Measurements from ENCODE around the gene MAP2K5.

The MAP2K5 gene

GRCh38 chr15:67785431-67785830 lies 242.9 kb downstream of the MAP2K5 start:
- no peak for DNase-seq

- no peak for DNase-seq
Observed at GRCh38 chr15:67786646-67787045, 244.1 kb downstream of the MAP2K5 start.

- no peak for DNase-seq
Observed at GRCh38 chr15:67788986-67789385, 246.5 kb downstream of the MAP2K5 start.

GRCh38 chr15:67790610-67791319 lies 248.3 kb downstream of the MAP2K5 start:
- DNase-seq, result no peak

GRCh38 chr15:67792250-67792942 lies 249.9 kb downstream of the MAP2K5 start:
- no peak for DNase-seq

GRCh38 chr15:67794832-67795574 lies 252.5 kb downstream of the MAP2K5 start:
- peak; percentile 49 for DNase-seq

GRCh38 chr15:67796196-67797127 lies 254.0 kb downstream of the MAP2K5 start:
- no peak for DNase-seq

GRCh38 chr15:67799801-67800205 lies 257.3 kb downstream of the MAP2K5 start:
- DNase-seq, result no peak

- DNase-seq, result no peak
Observed at GRCh38 chr15:67801142-67801541, 258.6 kb downstream of the MAP2K5 start.

- no peak for DNase-seq
Observed at GRCh38 chr15:67801926-67802914, 259.7 kb downstream of the MAP2K5 start.

- no peak for DNase-seq
Observed at GRCh38 chr15:67803299-67803698, 260.8 kb downstream of the MAP2K5 start.

GRCh38 chr15:67803996-67804843 lies 261.7 kb downstream of the MAP2K5 start:
- DNase-seq, result no peak

GRCh38 chr15:67805008-67805665 lies 262.6 kb downstream of the MAP2K5 start:
- no peak for DNase-seq

- no peak for DNase-seq
Observed at GRCh38 chr15:67805666-67806516, 263.4 kb downstream of the MAP2K5 start.

GRCh38 chr15:67806536-67806935 lies 264.0 kb downstream of the MAP2K5 start:
- no peak for DNase-seq

- no peak for DNase-seq
Observed at GRCh38 chr15:67807141-67807540, 264.6 kb downstream of the MAP2K5 start.

- DNase-seq, result no peak
Observed at GRCh38 chr15:67807836-67808235, 265.3 kb downstream of the MAP2K5 start.

- DNase-seq, result no peak
Observed at GRCh38 chr15:67808821-67809220, 266.3 kb downstream of the MAP2K5 start.

- no peak for DNase-seq
Observed at GRCh38 chr15:67809441-67809840, 266.9 kb downstream of the MAP2K5 start.
